ENCODE results near the gene GRB10. TPM values are rescaled to one million over a fixed set of nuclear protein-coding genes. Genes with fewer than 3 reads are reported as not detected.

The GRB10 gene
- total and polyA plus RNA-seq, 2 of the 8 experiments (the other 6 are each of a cell fraction or from before 2014, with no cell fraction given), result 35.7 to 97.0 TPM

GRCh38 chr7:50667789-50668226, 114.9 kb downstream of the GRB10 start:
- no peak overlapping the region for H3K56ac ChIP-seq (replicated peaks; ENCODE audit: insufficient read length, low read depth, low read length)
- no peaks in the 10 kb centered on the region for H3K23me2 ChIP-seq (ENCODE audit: low read depth, low read length)
- H3K4me2 ChIP-seq (ENCODE audit: insufficient read depth in 1 of 2, low read depth in 2 of 2, low read length in 2 of 2), result no peak overlapping the region
- no peaks in the 10 kb centered on the region for H3K9me3 ChIP-seq (ENCODE audit: insufficient read depth in 2 of 2, low read depth in 1 of 2, low read length in 1 of 2)
- DNase-seq (ENCODE audit: low read depth in 1 of 2, low spot score in 2 of 2) (no peak), FAIRE-seq (no peak)
- WGBS, 2 experiments (ENCODE audit: extremely low coverage in 1 of 2, insufficient coverage in 1 of 2, insufficient read length in 1 of 2, insufficient replicate concordance in 2 of 2, low coverage in 1 of 2, low lambda C conversion rate in 2 of 2, missing lambda C conversion rate in 1 of 2), result 97% methylated on average over 5 of the region's 5 CpGs; no CpG with 5 or more reads in 1 of the 2 experiments
- no peak overlapping the region for H3K4me3 ChIP-seq (ENCODE audit: extremely low read depth in 1 of 4, insufficient read depth in 2 of 4, low read depth in 3 of 4, low read length in 4 of 4)
- TF ChIP-seq CREB1 (IDR thresholded peaks at IDR 0.05), result no peak
- peaks cover 0 to 24% of the 10 kb centered on the region in 2 experiments; a peak in 2 of 4 replicates for H3K79me2 ChIP-seq (ENCODE audit: control insufficient read depth in 1 of 2, insufficient read depth in 2 of 2, low read length in 2 of 2)
- ChIA-PET POLR2A (ENCODE audit: partially characterized antibody) (no interaction called here), CTCF (ENCODE audit: partially characterized antibody) (interaction anchor here (1.0 to 2.1 kb wide), 5 partner anchors 12 to 333 kb away, joined by 3 to 6 read pairs (median 3); no protein-coding TSS in a partner anchor)
- no peaks in the 10 kb centered on the region for H3K27me3 ChIP-seq (replicated peaks in 1 of 4; ENCODE audit: control insufficient read depth in 3 of 4, extremely low read depth in 1 of 4, insufficient read depth in 3 of 4, low read length in 3 of 4)
- no peak overlapping the region for H2AFZ ChIP-seq (ENCODE audit: low read length)
- H2BK12ac ChIP-seq (ENCODE audit: low read depth, low read length), result no peak overlapping the region
- no peak overlapping the region for H2BK15ac ChIP-seq (ENCODE audit: low read length)
- no peak overlapping the region for H2AK5ac ChIP-seq (ENCODE audit: low read depth, low read length)
- no peak overlapping the region for H3K9ac ChIP-seq (replicated peaks in 1 of 4; ENCODE audit: extremely low read depth in 1 of 4, low read depth in 3 of 4, low read length in 3 of 4)
- H3K4me1 ChIP-seq (replicated peaks in 1 of 4; ENCODE audit: control insufficient read depth in 3 of 4, insufficient read depth in 4 of 4, low read length in 3 of 4), result no peaks in the 10 kb centered on the region
- no peak overlapping the region for H4K91ac ChIP-seq (replicated peaks; ENCODE audit: insufficient read length, low read length)
- no peak overlapping the region for H3K23ac ChIP-seq (ENCODE audit: insufficient read length)
- no peak overlapping the region for H3K14ac ChIP-seq (ENCODE audit: insufficient read length)
- no peak overlapping the region for H2BK5ac ChIP-seq (ENCODE audit: low read depth, low read length)
- no peak overlapping the region for H2BK120ac ChIP-seq (replicated peaks; ENCODE audit: low read depth, low read length)
- no peak overlapping the region for H4K5ac ChIP-seq (ENCODE audit: insufficient read length, low read depth, low read length)
- H3K4ac ChIP-seq (replicated peaks; ENCODE audit: insufficient read length, low read depth, low read length), result no peak overlapping the region
- H3K18ac ChIP-seq (ENCODE audit: extremely low read depth, low read length), result no peak overlapping the region
- H4K20me1 ChIP-seq (replicated peaks in 1 of 2; ENCODE audit: control insufficient read depth in 1 of 2, insufficient read depth in 2 of 2, low read length in 2 of 2), result peaks cover 5 to 8% of the 10 kb centered on the region in 2 experiments
- no peak overlapping the region for H4K8ac ChIP-seq (ENCODE audit: extremely low read depth, insufficient read depth, low read length)
- H3K36me3 ChIP-seq (ENCODE audit: control insufficient read depth in 2 of 4, insufficient read depth in 4 of 4, low read length in 3 of 4), result peaks cover 0 to 16% (median 4%) of the 10 kb centered on the region in 4 experiments; a peak in 4 of 8 replicates
- no peak overlapping the region for H2BK20ac ChIP-seq (ENCODE audit: low read length)
- peaks cover 19% of the 10 kb centered on the region for H3K79me1 ChIP-seq (ENCODE audit: low read depth, low read length)
- no peak overlapping the region for H3K27ac ChIP-seq (ENCODE audit: low read depth, low read length)

All from H1 (cell line).